Activated CD4-positive, CD25-positive, alpha-beta regulatory T cell treated with anti-CD3 and anti-CD28 coated beads, Interleukin-2, amount 50 U/mL, for 16 hours (primary cell): ENCODE data around the gene RUNDC1.
"Not testable (repeated sequence)": the region's sequence is repeated elsewhere in the genome, so short reads cannot be mapped to it uniquely, and the experiment has no call there.

Source experiments
- DNase-seq: peaks from one replicate; pipeline ENCODE4 v3.0.0-alpha.2; 2020; ENCODE audit warnings: low read depth, low spot score

RUNDC1 gene

DNA sequence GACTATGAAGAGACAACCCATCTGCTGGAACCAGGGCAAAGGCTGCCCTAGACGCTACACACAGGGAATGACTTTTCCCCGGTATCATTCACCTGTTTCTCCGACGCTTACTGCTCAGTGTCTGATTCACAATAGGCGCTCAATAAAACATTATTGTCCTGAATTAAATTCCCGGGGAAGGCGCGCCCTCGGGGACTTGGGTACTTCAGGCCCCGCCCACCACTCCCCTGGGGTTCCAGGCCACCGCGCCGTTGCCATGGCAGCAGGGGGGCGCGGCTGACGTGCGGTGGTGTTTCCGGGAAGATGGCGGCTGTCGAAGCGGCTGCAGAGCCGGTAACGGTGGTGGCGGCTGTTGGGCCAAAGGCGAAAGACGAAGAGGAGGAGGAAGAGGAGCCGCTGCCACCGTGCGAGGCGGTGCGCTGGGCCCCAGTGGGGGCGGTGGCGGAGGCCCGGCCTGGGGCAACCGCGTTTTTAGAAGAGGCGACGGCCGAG is at the start of gene RUNDC1:
Gene RUNDC1 (plus strand): TSS at position 292 of the 492 bp plus-strand sequence. CDS start 12 bp downstream, at position 304.
- peak; percentile 83 for DNase-seq

DNA sequence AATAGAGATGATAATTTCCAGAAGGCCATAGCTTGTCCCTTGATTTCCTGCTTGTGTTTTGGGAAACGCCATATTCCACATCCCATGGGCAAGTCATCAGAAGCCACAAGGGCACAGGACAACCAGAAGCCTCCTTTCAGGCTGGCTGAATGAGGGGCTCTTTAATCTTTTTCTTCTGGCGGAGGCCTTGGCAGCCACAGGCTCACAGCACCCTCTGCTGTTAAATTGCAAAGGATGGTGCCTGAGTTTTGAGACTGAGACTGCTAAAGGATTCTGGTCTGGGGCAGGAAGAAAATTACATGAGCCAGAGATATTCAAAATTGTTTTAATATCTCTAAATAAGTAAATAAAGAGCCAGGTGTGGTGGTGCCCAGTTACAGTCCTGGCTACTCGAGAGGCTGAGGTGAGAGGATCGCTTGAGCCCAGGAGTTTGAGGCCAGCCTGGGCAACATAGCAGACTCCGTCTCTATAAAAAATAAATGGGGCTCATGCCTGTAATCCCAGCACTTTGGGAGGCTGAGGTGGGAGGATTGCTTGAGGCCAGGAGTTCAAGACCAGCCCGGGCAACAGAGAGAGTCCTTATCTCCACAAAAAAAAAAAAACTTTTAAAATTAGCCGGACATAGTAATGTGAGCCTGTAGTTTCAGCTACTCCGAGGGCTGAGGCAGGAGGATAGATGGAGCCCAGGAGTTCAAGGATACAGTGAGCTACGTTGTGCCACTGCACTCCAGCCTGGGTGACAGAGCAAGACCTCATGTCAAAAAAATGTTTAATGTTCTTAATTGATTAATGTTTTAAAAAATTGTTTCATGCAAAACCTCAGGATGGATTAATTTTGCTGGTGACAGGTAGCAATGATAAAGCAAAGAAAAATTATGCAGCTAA is 42.4 kb upstream of the RUNDC1 start:
- DNase-seq = no peak

DNA sequence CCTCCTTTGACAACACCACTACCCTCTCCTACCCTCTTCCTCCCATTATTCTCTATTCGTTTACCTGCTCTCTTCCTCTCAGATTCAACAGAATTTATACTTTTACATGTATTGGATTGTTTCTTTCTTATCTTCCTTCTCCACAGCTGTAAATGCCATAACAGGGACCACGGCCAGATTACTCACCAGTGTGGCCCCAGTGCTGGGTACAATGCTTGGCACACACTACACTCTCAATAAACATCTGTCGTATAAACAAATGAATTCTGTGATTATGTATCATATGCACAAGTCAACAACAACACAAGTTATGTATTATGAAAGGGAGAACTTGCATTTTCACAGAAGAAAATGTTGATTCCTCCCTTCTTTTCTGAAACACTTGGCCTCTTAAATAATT is 36.2 kb upstream of the RUNDC1 start:
- DNase-seq = no peak

DNA sequence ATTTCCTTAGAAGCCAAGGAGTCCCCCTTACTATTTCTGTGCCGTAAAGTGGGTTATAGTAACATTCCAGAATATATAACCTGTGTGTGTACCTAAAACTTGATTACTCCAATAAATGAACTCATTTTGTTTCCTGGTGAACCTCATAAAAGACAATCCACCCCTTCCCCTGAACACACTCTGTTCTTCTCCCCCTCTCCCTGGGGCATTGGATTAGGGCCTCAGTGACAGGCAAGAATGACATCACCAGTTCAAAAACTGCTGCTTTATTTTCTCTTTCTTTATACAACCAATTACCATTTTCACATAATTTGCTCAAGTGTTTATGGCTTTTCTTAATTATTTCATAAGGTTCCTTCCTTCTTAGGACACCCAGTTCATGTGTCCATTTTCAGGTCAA is 33.6 kb upstream of the RUNDC1 start:
- no peak for DNase-seq

DNA sequence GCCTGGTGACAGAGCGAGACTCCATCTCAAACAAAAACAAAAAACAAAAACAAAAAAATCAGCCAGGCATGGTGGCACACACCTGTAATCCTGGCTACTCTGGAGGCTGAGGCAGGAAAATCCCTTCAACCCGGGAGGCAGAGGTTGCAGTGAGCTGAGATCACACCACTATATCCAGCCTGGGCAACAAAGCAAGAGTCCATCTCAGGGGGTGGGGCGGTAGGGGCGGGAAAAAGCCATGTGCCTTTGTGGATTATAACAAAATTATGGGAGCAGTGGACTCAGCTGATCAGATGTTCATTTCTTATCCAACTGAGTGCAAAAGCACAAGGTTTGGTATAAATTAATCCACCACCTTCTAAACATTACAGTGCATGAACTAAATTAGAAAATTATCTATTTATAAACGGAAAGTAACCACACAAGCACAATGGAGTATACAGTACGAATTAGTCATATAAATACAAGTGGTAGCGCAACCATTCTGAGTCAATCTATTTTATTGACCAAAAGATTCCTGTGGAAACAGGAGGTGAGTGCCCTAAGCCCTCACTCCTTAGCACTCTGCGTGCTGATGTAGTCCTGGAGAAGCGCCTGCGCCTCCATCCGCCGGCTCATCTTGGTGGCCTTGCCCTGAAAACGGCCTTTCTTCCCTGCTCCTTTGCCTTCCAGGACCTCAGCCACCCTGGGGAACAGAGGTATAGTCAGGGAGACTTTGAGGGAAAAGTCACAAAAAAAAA is 30.2 kb upstream of the RUNDC1 start:
- DNase-seq = no peak

DNA sequence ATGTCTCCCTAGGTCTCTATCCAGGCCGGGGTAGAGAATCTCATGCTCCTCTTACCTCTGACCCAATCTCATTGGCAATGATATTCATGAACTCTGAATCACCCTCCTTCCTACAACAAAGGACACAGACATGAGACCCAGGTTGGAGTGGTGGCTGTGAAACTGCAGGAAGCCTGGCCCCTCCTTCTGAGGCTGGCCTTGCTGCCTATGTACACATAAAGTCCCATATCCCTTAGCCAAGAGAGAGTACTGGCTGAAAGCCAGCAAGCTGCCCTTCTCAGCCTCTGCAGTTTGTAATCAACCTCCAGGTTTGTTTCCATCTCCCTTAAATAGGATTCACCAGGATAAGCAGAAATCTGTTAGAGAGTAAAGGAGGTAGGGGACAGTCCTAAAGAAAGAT is 26.7 kb upstream of the RUNDC1 start:
- no peak for DNase-seq

DNA sequence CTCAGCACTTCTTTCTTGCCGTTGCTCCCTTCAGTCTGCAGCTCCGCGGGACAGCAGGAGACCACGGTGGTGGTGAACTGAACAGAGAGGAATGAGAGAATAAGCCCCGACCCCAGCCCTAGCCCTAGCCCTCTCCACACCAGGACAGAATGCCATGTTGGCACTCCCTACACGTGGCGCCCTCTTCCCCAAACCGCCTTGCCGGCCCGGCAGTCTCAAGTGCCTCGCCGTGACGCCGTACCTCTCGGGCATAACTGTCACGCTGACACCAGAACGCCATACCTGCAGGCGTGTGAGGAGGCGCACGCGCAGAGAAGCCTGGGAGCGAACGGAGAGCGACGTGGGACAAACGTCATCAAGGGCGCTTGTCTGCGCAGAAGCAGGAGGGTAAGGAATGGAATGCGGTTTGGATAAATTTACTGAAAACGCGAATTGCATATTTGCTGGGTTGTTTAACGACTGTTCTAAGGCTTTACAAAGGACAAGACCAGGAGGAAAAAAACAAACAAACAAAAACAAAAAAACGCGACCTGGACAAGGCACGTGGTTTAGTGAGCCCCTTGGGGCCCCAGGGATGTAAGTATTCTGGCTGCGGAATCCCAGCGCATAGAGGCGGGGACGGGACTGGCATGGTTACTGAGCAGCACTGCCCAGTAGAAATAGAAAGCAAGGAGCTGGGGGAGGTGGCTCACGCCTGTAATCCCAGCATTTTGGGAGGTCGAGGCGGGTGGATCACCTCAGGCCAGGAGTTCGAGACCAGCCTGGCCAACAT is 16.0 kb upstream of the RUNDC1 start, which contains the start of gene AARSD1:
Gene AARSD1 (minus strand): TSS at position 294 of the 772 bp plus-strand sequence. CDS start 14 bp downstream, at position 280.
- peak; percentile 85 for DNase-seq

DNA sequence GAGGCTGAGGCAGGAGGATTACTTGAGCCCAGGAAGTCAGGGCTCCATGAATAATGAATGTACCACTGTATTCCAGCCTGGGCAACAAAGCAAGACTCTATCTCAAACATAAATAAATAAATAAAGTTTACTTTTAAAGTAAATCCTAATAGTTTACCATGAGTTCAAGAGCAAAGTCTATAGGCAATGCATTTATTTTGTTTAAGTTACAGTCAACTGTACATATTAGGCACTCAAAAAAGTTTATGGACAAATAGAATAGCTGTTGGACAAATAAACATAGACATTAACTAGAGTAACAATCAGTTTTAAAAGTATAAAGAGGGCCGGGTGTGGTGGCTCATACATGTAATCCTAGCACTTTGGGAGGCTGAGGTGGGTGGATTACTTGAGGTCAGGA is 12.4 kb upstream of the RUNDC1 start:
- no peak for DNase-seq

DNA sequence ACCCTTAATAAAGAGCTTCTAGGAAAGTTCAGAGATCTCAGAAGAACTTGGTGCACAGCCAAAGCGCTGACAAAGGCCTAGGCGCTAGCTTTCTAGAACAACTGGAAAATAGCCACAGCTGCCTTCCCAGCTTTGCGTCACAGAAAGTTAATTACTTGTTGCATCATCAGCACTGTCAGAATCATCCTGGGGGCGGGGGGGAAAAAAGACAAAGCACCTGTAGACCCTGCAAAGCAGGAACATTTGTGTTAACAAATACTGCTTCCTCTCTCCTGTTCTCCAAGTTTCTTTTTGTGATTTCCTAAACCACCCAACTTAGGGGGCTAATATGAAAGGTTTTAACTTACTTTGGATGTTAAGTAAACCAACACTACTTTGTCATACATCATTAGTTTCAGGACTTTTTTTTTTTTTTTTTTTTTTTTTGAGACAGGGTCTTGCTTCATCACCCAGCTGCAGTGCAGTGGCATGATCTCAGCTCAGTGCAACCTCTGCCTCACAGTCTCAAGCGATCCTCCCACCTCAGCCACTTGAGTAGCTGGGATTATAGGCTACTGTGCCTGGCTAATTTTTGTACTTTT is 11.3 kb upstream of the RUNDC1 start:
- DNase-seq = no peak

DNA sequence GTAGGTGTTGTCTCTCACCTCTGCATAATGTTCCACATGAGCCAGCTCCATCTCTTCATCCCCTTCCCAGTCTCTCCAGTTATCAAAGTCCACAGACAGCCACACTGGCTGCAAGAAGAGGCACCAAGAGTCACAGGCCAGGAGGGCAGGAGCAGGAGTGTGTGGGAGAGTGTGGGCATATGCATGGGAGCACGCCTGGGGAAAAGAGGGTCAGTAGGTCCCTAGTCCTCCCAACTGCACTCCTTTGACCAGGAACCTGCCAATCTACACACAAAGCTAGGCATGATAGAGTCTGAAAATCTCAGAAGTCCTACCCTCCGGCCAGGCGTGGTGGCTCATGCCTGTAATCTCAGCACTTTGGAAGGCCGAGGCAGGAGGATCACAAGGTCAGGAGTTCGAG is 8.8 kb upstream of the RUNDC1 start:
- DNase-seq = no peak

DNA sequence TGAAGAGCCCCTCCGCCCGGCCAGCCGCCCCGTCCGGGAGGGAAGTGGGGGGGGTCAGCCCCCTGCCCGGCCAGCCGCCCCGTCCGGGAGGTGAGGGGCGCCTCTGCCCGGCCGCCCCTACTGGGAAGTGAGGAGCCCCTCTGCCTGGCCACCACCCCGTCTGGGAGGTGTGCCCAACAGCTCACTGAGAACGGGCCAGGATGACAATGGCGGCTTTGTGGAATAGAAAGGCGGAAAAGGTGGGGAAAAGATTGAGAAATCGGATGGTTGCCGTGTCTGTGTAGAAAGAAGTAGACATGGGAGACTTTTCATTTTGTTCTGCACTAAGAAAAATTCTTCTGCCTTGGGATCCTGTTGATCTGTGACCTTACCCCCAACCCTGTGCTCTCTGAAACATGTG is 7.0 kb upstream of the RUNDC1 start:
- not testable (repeated sequence) for DNase-seq

DNA sequence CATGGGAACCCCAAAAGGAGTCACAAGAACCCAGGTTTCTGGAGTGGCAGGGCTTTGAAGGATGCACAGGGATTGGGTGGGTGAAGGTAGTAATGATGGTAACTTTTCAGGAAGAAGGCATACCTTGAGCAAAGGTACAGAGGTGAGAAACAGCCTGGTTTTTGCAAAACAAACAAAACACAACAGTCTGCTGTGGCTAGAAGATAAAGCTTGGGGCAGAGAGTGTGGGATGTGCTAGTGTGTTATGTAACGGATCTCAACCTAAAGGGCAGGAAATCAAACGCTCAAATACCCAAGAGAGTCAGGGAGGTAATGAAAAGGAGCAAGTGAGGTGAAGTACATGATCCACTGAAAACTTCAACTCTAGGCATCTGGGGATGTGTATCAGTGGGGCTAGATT is 5.1 kb upstream of the RUNDC1 start:
- DNase-seq = no peak

DNA sequence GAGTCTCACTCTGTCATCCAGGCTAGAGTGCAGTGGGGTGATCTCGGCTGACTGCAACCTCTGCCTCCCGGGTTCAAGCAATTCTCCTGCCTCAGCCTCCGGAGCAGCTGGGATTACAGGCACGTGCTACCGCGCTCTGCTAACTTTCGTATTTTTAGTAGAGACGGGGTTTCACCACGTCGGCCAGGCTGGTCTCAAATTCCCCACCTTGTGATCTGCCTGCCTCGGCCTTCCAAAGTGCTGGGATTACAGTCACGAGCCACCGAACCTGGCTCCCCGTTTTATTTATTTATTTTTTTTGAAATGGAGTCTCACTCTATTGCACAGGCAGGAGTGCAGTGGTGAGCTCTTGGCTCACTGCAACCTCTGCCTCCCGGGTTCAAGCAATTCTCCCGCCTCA is 4.7 kb upstream of the RUNDC1 start:
- not testable (repeated sequence) for DNase-seq

DNA sequence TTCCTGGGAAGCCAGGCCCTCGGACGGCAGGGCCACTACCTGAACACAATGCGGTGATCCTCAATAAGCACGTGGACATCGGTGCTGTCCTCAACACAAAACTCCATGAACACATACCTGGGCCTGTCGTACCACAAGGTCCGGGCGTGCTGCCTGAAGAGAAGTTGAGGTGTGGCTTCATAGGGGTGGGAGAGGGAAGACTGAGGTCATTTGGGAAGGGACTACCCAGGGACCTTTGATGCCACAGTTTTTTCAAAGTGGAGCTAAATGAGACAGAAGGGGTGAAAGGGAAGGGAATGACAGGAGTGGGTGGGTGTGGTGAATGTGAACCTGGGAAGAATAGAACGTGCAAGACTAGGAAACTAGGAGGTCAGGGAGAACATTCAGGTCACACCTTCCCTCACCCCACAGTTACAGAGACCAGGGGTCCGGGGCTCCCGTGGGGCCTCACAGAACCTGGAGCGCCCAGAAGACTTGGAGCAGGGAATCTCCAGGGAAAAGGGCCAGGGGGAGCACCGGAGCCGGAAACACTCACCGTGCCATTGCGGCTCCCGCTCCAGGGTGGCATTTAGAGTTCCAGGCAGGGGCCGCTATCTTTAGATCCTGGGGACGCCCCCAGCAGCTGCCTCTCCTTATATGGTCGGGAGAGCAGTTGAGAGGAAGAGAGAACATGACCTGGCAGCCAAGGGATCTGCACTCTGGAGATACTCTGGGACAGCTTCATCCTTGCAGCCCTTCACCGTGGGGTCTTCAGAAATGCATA is 673 bp upstream of the RUNDC1 start, which contains the start of gene PTGES3L:
Gene PTGES3L (minus strand): TSS at position 570 of the 763 bp plus-strand sequence. CDS start 27 bp downstream, at position 543.
- DNase-seq = no peak

DNA sequence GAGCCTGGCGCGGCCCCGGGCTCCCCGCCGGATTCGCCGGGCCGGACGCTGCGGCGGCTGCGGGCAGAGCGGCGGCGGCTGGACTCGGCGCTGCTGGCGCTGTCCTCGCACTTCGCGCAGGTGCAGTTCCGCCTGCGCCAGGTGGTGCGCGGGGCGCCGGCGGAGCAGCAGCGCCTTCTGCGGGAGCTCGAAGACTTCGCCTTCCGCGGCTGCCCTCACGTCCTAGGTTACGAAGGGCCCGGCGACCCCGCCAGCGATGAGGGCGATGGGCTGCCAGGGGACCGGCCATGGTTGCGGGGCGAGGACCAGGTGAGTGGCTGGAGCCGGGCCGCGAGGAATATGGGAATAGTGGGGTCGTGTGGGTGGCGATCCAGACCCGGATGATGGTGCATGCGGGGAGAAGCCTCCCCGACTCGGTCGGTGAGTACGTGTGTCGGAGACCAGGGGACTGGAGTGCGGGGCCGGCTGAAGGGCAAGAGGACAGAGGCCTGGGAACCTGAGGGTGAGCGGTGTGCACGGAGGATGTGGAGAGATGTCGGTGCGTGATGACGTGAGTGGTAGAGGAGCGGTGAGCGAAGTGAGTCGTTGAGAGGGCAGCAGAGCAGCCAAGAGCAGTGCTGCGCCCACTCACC is 517 bp downstream of the RUNDC1 start:
- DNase-seq = peak; percentile 31

DNA sequence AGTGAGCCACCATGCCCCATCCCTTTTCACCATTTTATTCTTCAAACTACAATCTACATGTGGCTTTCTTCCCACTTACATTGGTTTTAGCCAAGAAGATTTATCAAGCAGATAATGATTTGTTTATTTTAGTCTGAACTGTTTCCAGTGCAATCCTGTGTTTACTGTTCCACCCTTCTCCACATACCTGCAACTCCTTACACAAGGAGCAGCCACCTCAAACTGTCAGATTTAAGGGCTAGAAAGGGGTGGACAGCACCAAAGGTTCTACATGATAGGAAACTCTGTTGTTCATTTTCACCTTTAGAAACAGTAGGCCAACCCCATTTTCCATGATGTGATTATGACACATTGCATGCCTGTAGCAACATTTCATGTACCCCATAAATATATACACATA is 1.9 kb downstream of the RUNDC1 start:
- no peak for DNase-seq

DNA sequence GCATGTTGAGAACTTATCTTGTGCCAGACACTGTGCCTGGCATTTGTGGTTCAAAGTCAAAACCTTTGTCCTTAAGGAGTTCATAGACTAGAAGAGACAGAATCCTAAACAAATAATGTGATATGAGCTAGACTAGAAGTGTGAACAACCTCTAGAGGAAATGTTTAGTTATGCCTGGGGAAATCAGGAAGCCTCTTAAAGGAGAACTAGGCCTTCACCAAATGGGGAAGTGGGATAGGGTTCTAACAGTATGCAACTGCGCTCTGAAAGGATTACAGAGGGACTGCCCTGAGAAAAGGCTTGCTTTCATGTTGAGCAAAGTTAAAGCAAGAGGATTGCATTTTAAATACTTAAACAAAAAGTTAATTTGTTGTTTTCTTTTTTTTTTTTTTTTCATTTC is 4.9 kb downstream of the RUNDC1 start:
- DNase-seq = no peak

DNA sequence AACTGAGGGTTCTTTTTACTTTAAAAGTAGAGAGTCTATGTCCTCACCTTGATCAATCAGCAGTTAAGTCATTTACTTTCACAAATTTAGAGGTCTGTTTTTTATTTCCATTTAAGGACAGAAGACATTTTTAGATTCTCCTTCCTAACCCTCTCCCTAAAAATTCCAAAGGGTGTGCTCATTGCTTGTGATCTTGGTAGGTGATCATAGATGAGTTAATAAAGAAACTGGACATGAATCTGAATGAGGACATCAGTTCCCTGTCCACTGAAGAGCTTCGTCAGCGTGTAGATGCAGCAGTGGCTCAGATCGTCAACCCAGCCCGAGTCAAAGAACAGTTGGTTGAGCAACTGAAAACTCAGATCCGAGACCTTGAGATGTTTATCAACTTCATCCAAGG is 8.8 kb downstream of the RUNDC1 start:
- no peak for DNase-seq

DNA sequence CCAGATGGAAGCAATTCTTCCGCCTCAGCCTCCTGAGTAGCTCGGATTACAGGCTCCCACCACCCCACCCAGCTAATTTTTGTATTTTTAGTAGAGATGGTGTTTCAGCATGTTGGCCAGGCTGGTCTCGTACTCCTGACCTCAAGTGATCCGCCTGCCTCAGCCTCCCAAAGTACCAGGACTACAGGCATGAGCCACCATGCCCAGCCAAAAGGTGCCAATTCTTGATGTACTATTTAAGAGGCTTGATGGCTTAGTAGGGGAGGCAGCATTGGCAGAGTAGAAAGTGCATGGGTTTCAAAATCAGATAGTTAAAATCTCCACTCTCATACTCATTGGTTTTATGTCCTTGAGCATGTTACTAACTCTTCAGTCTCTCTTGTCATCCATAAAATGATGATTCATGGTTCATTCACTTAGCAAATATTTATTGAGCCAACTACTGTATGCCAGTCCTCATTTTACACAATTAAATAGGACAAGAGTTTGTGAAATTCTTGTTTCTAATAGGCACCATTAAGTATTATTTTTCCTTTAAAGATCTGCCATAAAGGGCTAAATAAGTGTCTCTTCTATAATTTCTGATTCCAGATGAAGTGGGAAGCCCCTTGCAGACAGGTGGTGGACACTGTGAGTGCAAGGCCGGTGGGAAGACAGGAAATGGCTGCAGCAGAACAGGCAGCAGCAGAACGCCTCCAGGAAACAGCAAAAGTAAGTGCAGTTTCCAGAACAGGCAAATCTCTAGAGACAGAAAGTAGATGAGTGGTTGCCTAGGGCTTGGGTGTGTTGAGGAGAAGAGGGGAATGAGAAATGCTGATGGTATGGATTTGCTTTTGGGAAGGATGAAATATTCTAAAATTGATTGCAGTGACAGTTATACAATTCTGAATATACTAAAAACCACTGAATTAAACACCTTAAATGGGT is 9.6 kb downstream of the RUNDC1 start:
- no peak for DNase-seq
